Tibial artery (tissue), 4 donors: Measurements from ENCODE around the gene PRIM2.
"Not testable (repeated sequence)": the region's sequence is repeated elsewhere in the genome, so short reads cannot be mapped to it uniquely, and the experiment has no call there.

Source experiments
- DNase-seq, 2 donors: peaks; one replicate each; pipeline ENCODE4 v3.0.0-alpha.2; 2019
- H3K27ac ChIP-seq, 2 donors: fragments of 200-600 bp; sonication (generic) in 1 of 2; 1 replicate in 1 of 2; 2 replicates in 1 of 2; pipeline ENCODE4 v1.5.1; 2018 to 2019; ENCODE audit warnings: mild to moderate bottlenecking in 1 of 2
- H3K27me3 ChIP-seq, 2 donors: fragments of 200-600 bp; sonication (generic) in 1 of 2; one replicate each; pipeline versions ENCODE4 v1.5.1 to v1.6.0; 2016 to 2019
- H3K36me3 ChIP-seq, 3 donors: fragments of 200-600 bp; sonication (generic) in 2 of 3; one replicate each; pipeline ENCODE4 v1.5.1; 2016 to 2019; ENCODE audit warnings: mild to moderate bottlenecking in 2 of 3
- H3K4me1 ChIP-seq, 4 donors: fragments of 200-600 bp; sonication (generic) in 2 of 4; 1 replicate in 3 of 4; 2 replicates in 1 of 4; pipeline ENCODE4 v1.5.1; 2016 to 2019
- H3K4me3 ChIP-seq, 2 donors: fragments of 200-600 bp; sonication (generic) in 1 of 2; 1 replicate in 1 of 2; 2 replicates in 1 of 2; pipeline ENCODE4 v1.5.1; 2018 to 2019; ENCODE audit warnings: mild to moderate bottlenecking in 2 of 2
- H3K9me3 ChIP-seq, 3 donors: fragments of 200-600 bp; sonication (generic) in 1 of 3; one replicate each; pipeline ENCODE4 v1.5.1; 2016 to 2019
- intact Hi-C: fragments of 100-400 bp; cut with DNase I; formaldehyde crosslinking; loops from one replicate; pipeline ENCODE4 v1.15.0; 2023; ENCODE audit warnings: low total_unique reads
- TF ChIP-seq, protein P1 (sequence below), 2 experiments: fragments of 200-600 bp in 1 of 2; fragments of 450-650 bp in 1 of 2; IDR thresholded peaks; one replicate each; pipeline ENCODE4 v1.5.1; 2017 to 2019; ENCODE audit warnings: antibody characterized with exemption in 2 of 2, mild to moderate bottlenecking in 1 of 2, moderate library complexity in 1 of 2

PRIM2 gene

GRCh38 chr6:57329933-57330332 is 12.5 kb downstream of the PRIM2 start:
- Histone ChIP-seq H3K27me3 (no peaks in the 10 kb centered on the region), H3K36me3 (peaks cover 48 to 76% (median 68%) of the 10 kb centered on the region in 3 donors)
- intact Hi-C loops = loop anchor here (5.0 to 10.0 kb wide), 2 partner anchors 315 to 428 kb away; no protein-coding TSS in a partner anchor

DNA sequence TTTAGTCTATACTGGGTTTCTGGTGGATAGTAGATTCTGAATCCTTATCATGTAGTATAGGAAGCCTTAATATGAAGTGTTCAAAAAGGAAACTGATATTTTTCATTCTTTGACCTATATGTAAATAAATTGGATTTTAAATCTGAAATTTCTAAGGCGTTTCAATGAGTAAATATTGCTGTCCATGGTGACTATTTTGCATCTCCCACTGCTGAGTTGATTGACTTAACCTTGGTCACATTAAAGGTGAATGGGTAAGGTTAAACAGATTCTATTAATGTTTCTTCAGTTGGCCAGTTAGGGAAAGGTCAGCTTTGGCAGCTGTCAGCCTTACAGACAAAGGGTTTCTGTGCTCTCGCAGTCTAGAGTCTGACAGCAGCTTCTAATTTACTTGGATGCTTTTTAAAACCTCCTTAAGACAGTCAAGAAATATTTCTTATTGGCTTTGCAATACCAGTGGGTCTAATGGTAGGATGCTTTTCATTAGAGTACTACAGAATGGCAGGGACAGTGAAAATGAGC is 24.8 kb downstream of the PRIM2 start:
- Histone ChIP-seq H3K4me3 (no peak overlapping the region), H3K9me3 (no peaks in the 10 kb centered on the region), H3K27ac (no peak overlapping the region), H3K27me3 (no peaks in the 10 kb centered on the region), H3K4me1 (no peaks in the 10 kb centered on the region), H3K36me3 (no peaks in the 10 kb centered on the region)
- intact Hi-C loops = no loop called here
- DNase-seq = no peak
- TF ChIP-seq, protein P1, sequence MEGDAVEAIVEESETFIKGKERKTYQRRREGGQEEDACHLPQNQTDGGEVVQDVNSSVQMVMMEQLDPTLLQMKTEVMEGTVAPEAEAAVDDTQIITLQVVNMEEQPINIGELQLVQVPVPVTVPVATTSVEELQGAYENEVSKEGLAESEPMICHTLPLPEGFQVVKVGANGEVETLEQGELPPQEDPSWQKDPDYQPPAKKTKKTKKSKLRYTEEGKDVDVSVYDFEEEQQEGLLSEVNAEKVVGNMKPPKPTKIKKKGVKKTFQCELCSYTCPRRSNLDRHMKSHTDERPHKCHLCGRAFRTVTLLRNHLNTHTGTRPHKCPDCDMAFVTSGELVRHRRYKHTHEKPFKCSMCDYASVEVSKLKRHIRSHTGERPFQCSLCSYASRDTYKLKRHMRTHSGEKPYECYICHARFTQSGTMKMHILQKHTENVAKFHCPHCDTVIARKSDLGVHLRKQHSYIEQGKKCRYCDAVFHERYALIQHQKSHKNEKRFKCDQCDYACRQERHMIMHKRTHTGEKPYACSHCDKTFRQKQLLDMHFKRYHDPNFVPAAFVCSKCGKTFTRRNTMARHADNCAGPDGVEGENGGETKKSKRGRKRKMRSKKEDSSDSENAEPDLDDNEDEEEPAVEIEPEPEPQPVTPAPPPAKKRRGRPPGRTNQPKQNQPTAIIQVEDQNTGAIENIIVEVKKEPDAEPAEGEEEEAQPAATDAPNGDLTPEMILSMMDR (IDR thresholded peaks at IDR 0.05) = no peak

More at GRCh38 chr6:57329933-57330332, 12.5 kb downstream of the PRIM2 start:
- no peak for DNase-seq
- Histone ChIP-seq H3K4me3 (no peak overlapping the region), H3K9me3 (peaks cover 0 to 28% (median 12%) of the 10 kb centered on the region in 3 donors), H3K27ac (no peak overlapping the region), H3K4me1 (no peaks in the 10 kb centered on the region)
- TF ChIP-seq, protein P1 (IDR thresholded peaks at IDR 0.05) = no peak

GRCh38 chr6:57343342-57343741 is 25.9 kb downstream of the PRIM2 start:
- intact Hi-C loops, H3K27ac ChIP-seq, H3K4me1 ChIP-seq, H3K36me3 ChIP-seq, DNase-seq, H3K9me3 ChIP-seq, H3K4me3 ChIP-seq, H3K27me3 ChIP-seq: not testable (repeated sequence)

DNA sequence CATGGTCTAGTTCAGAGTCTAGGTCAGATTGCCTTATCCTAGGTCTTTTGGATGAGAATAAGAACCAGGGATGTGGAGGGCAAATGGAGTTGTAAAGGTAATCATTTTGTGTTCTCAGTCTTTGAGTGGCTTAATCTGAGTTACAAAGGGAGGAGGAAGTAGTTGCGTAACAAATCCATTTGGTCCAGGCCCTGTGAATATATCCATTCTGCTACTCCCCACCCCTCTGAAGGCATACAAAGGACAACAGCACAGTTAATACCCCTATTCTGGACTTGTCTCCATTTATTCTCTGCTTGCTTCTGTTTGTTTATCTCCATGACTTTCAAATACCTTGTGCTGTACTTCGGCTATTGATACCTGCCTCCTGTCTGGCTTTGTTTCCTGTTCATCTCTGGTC is 29.3 kb downstream of the PRIM2 start:
- H3K36me3 ChIP-seq, H3K4me3 ChIP-seq, H3K9me3 ChIP-seq, H3K4me1 ChIP-seq, H3K27me3 ChIP-seq, DNase-seq, H3K27ac ChIP-seq, intact Hi-C loops: not testable (repeated sequence)

DNA sequence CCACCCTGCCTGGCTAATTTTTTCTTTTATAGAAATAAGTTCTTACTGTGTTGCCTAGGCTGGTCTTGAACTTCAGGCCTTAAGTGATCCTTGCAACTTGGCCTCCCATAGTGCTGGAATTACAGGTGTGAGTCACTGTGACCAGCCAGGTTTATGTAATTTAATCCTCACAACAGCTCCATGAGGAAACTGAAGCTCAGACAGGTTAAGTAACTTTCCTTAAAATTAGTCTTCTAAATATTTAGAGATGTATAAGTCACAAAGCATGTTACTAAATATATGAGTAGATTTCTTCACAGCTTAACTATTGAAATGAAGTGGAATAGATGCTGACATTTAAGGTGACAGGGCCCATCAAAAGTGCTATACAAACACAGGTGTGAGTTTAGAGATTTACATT is 30.2 kb downstream of the PRIM2 start:
- not testable (repeated sequence) for DNase-seq, H3K4me3 ChIP-seq

DNA sequence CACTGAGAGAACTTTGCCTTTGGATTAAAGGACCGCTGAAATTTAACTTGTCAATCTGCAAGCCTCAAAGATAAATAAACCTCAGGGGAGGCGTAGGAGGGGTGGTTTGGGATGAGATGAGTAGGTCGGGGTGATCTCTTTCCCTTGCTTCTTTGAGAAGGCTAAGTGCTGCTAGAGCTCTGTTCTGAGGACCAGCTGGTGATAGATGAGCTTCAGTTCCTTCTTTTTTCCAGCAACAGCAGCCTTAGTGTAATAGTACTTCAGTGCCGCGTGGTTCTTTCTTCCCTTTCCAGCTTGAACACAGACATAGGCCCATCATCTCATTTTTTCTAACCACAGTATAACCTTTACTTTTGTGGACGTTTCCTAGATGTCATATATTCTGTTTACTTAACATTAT is 33.0 kb downstream of the PRIM2 start:
- intact Hi-C loops, H3K4me1 ChIP-seq, H3K4me3 ChIP-seq, H3K27me3 ChIP-seq, H3K36me3 ChIP-seq, H3K27ac ChIP-seq, DNase-seq, H3K9me3 ChIP-seq: not testable (repeated sequence)

More for the DNA sequence above, 30.2 kb downstream of the PRIM2 start:
- H3K27me3 ChIP-seq, H3K9me3 ChIP-seq, intact Hi-C loops, H3K4me1 ChIP-seq, H3K27ac ChIP-seq, H3K36me3 ChIP-seq: not testable (repeated sequence)

- H3K4me3 ChIP-seq, H3K27ac ChIP-seq, H3K36me3 ChIP-seq, intact Hi-C loops, H3K27me3 ChIP-seq, H3K4me1 ChIP-seq, H3K9me3 ChIP-seq, DNase-seq: not testable (repeated sequence)
These were observed 35.2 kb downstream of the PRIM2 start for GRCh38 chr6:57352596-57352995.

DNA sequence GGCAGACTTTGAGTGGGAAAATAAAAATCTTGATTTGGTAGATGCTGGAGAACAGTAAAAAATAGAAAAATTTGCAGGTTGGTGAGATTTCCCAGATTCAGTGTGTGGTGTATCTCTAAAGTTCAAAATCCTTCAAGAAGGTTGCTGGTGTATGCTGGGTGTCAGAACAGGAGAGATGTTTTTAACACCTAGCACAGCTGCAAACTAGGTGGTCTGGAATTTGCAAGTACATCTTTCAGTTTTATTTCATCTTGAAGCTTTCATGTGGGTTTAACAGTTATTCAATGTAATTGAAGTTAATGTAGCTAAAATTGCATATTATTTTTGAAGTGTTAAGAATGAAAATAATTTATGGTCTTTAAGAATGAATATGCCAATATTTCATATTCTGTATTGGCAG is 40.9 kb downstream of the PRIM2 start:
- H3K36me3 ChIP-seq, H3K4me3 ChIP-seq, H3K9me3 ChIP-seq, H3K27me3 ChIP-seq, intact Hi-C loops, H3K27ac ChIP-seq, H3K4me1 ChIP-seq, DNase-seq: not testable (repeated sequence)

DNA sequence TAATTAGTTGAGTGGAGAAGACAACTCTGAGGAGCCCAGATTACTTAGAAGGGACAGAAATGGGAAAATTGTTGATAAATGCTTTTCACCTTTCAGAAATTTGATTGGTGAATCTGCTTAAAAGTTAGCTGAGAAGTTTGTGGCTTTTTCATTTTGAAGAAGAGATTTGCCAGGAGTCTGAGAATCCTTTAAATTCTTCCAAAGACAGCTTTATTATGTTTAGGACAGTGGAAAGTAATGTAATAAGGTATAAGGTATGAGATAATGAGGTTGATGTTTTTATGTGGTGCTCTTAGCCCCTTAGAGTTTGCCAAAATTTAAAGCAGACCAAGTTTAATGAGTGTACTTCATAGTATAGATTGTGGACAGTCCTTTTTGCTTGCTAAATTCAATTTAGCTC is 42.3 kb downstream of the PRIM2 start:
- H3K27ac ChIP-seq, DNase-seq, intact Hi-C loops, H3K9me3 ChIP-seq, H3K4me3 ChIP-seq, H3K4me1 ChIP-seq, H3K27me3 ChIP-seq, H3K36me3 ChIP-seq: not testable (repeated sequence)

DNA sequence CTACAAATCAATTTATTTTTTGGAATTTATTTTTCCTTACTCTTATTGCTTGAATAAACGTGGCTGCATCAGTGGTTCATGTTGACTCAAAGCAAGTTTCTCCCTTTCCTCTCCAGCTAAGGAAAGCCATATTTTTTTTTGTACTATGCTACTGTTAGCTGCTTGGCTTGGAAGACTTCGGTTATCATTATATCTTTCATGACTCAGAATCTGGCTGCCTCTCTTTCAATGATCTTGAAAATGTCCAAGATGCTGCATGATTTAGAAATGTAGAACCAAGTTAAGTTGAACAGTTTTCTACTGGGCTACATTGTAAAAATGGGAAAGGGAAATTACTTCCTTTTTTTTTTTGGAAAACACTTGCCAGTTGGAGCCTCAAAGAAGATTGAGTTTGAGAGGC is 44.9 kb downstream of the PRIM2 start:
- H3K27ac ChIP-seq, H3K27me3 ChIP-seq, H3K4me3 ChIP-seq, H3K4me1 ChIP-seq, H3K36me3 ChIP-seq, H3K9me3 ChIP-seq, intact Hi-C loops, DNase-seq: not testable (repeated sequence)

GRCh38 chr6:57365076-57365583 is 47.7 kb downstream of the PRIM2 start:
- H3K27me3 ChIP-seq, H3K4me3 ChIP-seq, H3K4me1 ChIP-seq, H3K27ac ChIP-seq, H3K36me3 ChIP-seq, DNase-seq, H3K9me3 ChIP-seq, intact Hi-C loops: not testable (repeated sequence)

DNA sequence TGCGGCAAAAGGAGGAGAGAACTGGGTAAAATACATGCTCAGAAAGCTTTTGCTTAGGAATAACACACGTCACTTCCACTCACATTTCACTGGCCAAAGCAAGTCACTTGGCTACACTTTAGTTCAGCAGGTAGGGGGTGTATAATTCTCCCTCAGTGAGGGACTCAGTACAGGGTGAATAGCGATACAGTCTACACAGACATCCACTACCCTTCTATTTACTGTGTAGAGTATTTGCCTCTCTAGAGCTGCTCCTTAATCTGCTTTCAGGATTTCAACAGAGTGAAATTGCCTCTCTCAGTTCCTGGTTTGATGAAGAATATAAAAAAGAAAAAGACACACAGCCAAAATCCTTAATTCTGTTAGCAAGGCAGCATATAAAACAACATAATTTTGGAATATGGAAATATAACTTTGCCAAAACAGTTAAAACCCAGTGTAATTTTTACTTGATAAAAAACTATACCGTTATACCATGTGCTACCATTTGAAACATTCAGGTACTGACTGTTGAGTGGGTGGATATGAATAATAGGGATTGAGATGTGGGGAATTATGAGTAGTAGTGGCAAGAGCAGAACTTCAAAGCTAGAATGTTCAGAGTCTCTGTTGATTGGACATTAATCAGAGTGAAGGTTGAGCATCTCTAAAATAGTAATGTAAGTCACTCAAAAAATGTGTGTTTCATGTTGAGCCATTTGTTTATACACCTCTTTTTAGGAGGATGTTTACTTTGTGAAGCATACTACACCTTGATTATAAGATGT is 51.7 kb downstream of the PRIM2 start:
- intact Hi-C loops, H3K4me1 ChIP-seq, H3K27me3 ChIP-seq, H3K9me3 ChIP-seq, H3K4me3 ChIP-seq, DNase-seq, H3K27ac ChIP-seq, H3K36me3 ChIP-seq: not testable (repeated sequence)
